SK-N-SH (cell line): ENCODE results near the gene DYNAP. TPM values are rescaled to one million over a fixed set of nuclear protein-coding genes. Genes with fewer than 3 reads are reported as not detected.

Experiments used
- CTCF ChIA-PET: fragments of 300-600, 350-600 bp; formaldehyde crosslinking; extraction: SDS; loops from one replicate; lab custom pipeline; 2021; lab: Yijun Ruan, JAX
- POLR2A ChIA-PET: fragments of 350-600 bp; sonication (Branson Sonifier 250); formaldehyde crosslinking; extraction: SDS; loops from one replicate; lab custom pipeline; 2020; ENCODE audit warnings: antibody characterized with exemption, inconsistent platforms; lab: Yijun Ruan, JAX
- DNase-seq: peaks from one replicate; pipeline ENCODE4 v3.0.0; 2012
- H2AFZ ChIP-seq: fragments of 200-600 bp; sonication (generic); 2 replicates; pipeline ENCODE4 v1.8.1; 2016; ENCODE audit warnings: antibody characterized with exemption, mild to moderate bottlenecking, low read depth
- H3F3A ChIP-seq: fragments of 200-600 bp; sonication (generic); replicated peaks from 2 replicates; pipeline ENCODE3; 2016; ENCODE audit warnings: antibody characterized with exemption, mild to moderate bottlenecking; ENCODE audit not compliant: insufficient read depth
- H3K27ac ChIP-seq, 2 experiments: fragments of 200-500 bp in 1 of 2; fragments of 200-600 bp in 1 of 2; sonication (Bioruptor generic) in 1 of 2; sonication (generic), shearing (Covaris generic) in 1 of 2; 2 replicates each; pipeline versions ENCODE4 v1.5.1 to v1.6.1; 2014 to 2016; ENCODE audit warnings: low read depth in 2 of 2, inconsistent platforms in 1 of 2, low read length in 1 of 2, mild to moderate bottlenecking in 1 of 2, mixed read lengths in 1 of 2
- H3K27me3 ChIP-seq: fragments of 200-600 bp; sonication (generic), shearing (Covaris generic); 2 replicates; pipeline ENCODE4 v1.6.1; 2016; ENCODE audit warnings: mixed run types; ENCODE audit not compliant: insufficient read depth
- H3K36me3 ChIP-seq, 2 experiments: fragments of 200-500 bp in 1 of 2; fragments of 200-600 bp in 1 of 2; sonication (Bioruptor generic) in 1 of 2; sonication (generic) in 1 of 2; replicated peaks in 1 of 2; 2 replicates each; pipeline versions ENCODE3 to v1.5.1; 2014 to 2016; ENCODE audit warnings: low read length in 1 of 2, mild to moderate bottlenecking in 1 of 2; ENCODE audit not compliant: insufficient read depth in 2 of 2, control insufficient read depth in 1 of 2
- H3K4me1 ChIP-seq, 2 experiments: fragments of 200-500 bp in 1 of 2; fragments of 200-600 bp in 1 of 2; sonication (Bioruptor generic) in 1 of 2; sonication (generic), shearing (Covaris generic) in 1 of 2; 2 replicates each; pipeline versions ENCODE4 v1.5.1 to v1.6.1; 2014 to 2016; ENCODE audit warnings: low read depth in 1 of 2, low read length in 1 of 2, mixed run types in 1 of 2; ENCODE audit not compliant: insufficient read depth in 2 of 2, control insufficient read depth in 1 of 2
- H3K4me2 ChIP-seq: fragments of 200-600 bp; sonication (generic), shearing (Covaris generic); 2 replicates; pipeline ENCODE4 v1.6.1; 2017; ENCODE audit warnings: mixed run types
- H3K4me3 ChIP-seq, 2 experiments: fragments of 200-500 bp in 1 of 2; fragments of 200-600 bp in 1 of 2; sonication (Bioruptor generic) in 1 of 2; sonication (generic), shearing (Covaris generic) in 1 of 2; 2 replicates each; pipeline versions ENCODE4 v1.5.1 to v1.8.1; 2014 to 2016; ENCODE audit warnings: low read depth in 2 of 2, inconsistent platforms in 1 of 2, low read length in 1 of 2, mild to moderate bottlenecking in 1 of 2, mixed read lengths in 1 of 2, moderate library complexity in 1 of 2
- H3K79me2 ChIP-seq: fragments of 200-600 bp; sonication (generic); 2 replicates; pipeline ENCODE4 v1.8.1; 2017; ENCODE audit warnings: mild to moderate bottlenecking; ENCODE audit not compliant: insufficient read depth
- H3K9ac ChIP-seq: fragments of 200-600 bp; sonication (generic); 2 replicates; pipeline ENCODE4 v1.6.1; 2017; ENCODE audit warnings: mixed run types
- H3K9me2 ChIP-seq: fragments of 200-600 bp; sonication (generic); 2 replicates; pipeline ENCODE4 v1.6.1; 2017; ENCODE audit warnings: mixed run types
- H3K9me3 ChIP-seq: fragments of 200-600 bp; sonication (generic); 2 replicates; pipeline ENCODE4 v1.6.1; 2017; ENCODE audit warnings: mixed run types, mild to moderate bottlenecking, moderate library complexity
- H4K20me1 ChIP-seq: fragments of 200-600 bp; sonication (generic); 2 replicates; pipeline ENCODE4 v1.6.1; 2017; ENCODE audit warnings: mild to moderate bottlenecking, mixed run types; ENCODE audit not compliant: insufficient read depth
- CHD2 ChIP-seq: fragments of 150-350 bp; IDR thresholded peaks from 2 replicates; pipeline ENCODE4 v1.6.1; 2018; ENCODE audit warnings: low read length; ENCODE audit not compliant: partially characterized antibody
- ELF1 ChIP-seq: IDR thresholded peaks from 2 replicates; pipeline ENCODE4 v1.4.0; 2012
- EZH2phosphoT487 ChIP-seq: fragments of 200-600 bp; sonication (generic); IDR thresholded peaks from 2 replicates; pipeline ENCODE4 v1.6.1; 2017; ENCODE audit warnings: low read depth, mixed run types, mild to moderate bottlenecking, antibody characterized with exemption, moderate library complexity, borderline replicate concordance
- FOXM1 ChIP-seq: IDR thresholded peaks from 2 replicates; pipeline ENCODE4 v1.4.0; 2012; ENCODE audit warnings: low read depth, mild to moderate bottlenecking
- GABPA ChIP-seq: IDR thresholded peaks from 2 replicates; pipeline ENCODE4 v1.4.0; 2012; ENCODE audit warnings: low read depth, mild to moderate bottlenecking
- GATA2 ChIP-seq: sonication (generic); formaldehyde crosslinking; IDR thresholded peaks from 2 replicates; pipeline ENCODE4 v1.5.0; 2020; ENCODE audit warnings: mild to moderate bottlenecking, missing genetic modification reagents
- IRF3 ChIP-seq: fragments of 150-350 bp; IDR thresholded peaks from 2 replicates; pipeline ENCODE4 v1.6.1; 2016; ENCODE audit warnings: mild to moderate bottlenecking, low read depth, low read length
- MEF2A ChIP-seq: IDR thresholded peaks from 2 replicates; pipeline ENCODE4 v1.4.0; 2012; ENCODE audit warnings: low read depth, borderline replicate concordance
- MXI1 ChIP-seq: IDR thresholded peaks from 2 replicates; pipeline ENCODE4 v1.6.1; 2012; ENCODE audit warnings: mild to moderate bottlenecking, low read depth, low read length, improper control_type of control experiment
- NRF1 ChIP-seq: IDR thresholded peaks from 2 replicates; pipeline ENCODE4 v1.6.1; 2012; ENCODE audit warnings: low read depth, mild to moderate bottlenecking, low read length
- POLR2AphosphoS5 ChIP-seq: IDR thresholded peaks from 2 replicates; pipeline ENCODE4 v1.6.1; 2012; ENCODE audit warnings: low read depth, low read length
- RFX5 ChIP-seq: IDR thresholded peaks from 2 replicates; pipeline ENCODE4 v1.6.1; 2012; ENCODE audit warnings: mild to moderate bottlenecking, improper control_type of control experiment, low read length
- RXRA ChIP-seq: IDR thresholded peaks from 2 replicates; pipeline ENCODE4 v1.4.0; 2012; ENCODE audit warnings: low read depth, mild to moderate bottlenecking, borderline replicate concordance
- SIN3A ChIP-seq: IDR thresholded peaks from 2 replicates; pipeline ENCODE4 v1.6.1; 2012; ENCODE audit warnings: low read depth, mild to moderate bottlenecking, low read length, moderate library complexity, borderline replicate concordance
- TEAD4 ChIP-seq: IDR thresholded peaks from 2 replicates; pipeline ENCODE4 v1.4.0; 2012; ENCODE audit warnings: mild to moderate bottlenecking, borderline replicate concordance; ENCODE audit not compliant: insufficient read depth
- YY1 ChIP-seq: IDR thresholded peaks from 2 replicates; pipeline ENCODE4 v1.4.0; 2012; ENCODE audit warnings: low read depth, mild to moderate bottlenecking
- WGBS: methylation state at CpG from one replicate; pipeline ENCODE4 v1.1.6; 2017; ENCODE audit warnings: low lambda C conversion rate; 5-methylcytosine and 5-hydroxymethylcytosine counted together
- polyA plus RNA-seq, 3 experiments: library from polyadenylated mRNA; depleted of rRNA; stranded (reverse); fragments of >200 nt; gene quantifications; 2 replicates each; pipeline ENCODE4 v1.2.3, GENCODE V29; 2012
- TF ChIP-seq, protein P1 (sequence below): IDR thresholded peaks from 2 replicates; pipeline ENCODE4 v1.4.0; 2012; ENCODE audit warnings: low read depth
- TF ChIP-seq, protein P2 (sequence below): fragments of 200-600 bp; sonication (generic); IDR thresholded peaks from 2 replicates; pipeline ENCODE4 v1.6.1; 2017; ENCODE audit warnings: antibody characterized with exemption, mild to moderate bottlenecking, moderate library complexity
- TF ChIP-seq, protein P3 (sequence below): IDR thresholded peaks from 2 replicates; pipeline ENCODE4 v1.4.0; 2012; ENCODE audit warnings: low read depth, borderline replicate concordance
- TF ChIP-seq, protein P4 (sequence below): fragments of 150-350 bp; IDR thresholded peaks from 2 replicates; pipeline ENCODE4 v1.6.1; 2017; ENCODE audit warnings: antibody characterized with exemption, low read length, low read depth, borderline replicate concordance

DYNAP gene
- polyA plus RNA-seq, 1 of the 3 experiments (the other 2 are of a cell fraction): not detected

GRCh38 chr18:54555996-54556395, 35.0 kb upstream of the DYNAP start:
- DNase-seq: no peak
- Histone ChIP-seq H3F3A (no peaks in the 10 kb centered on the region), H3K36me3 (no peaks in the 10 kb centered on the region), H3K9me2 (no peaks in the 10 kb centered on the region), H3K27ac (no peak overlapping the region), H3K4me2 (no peak overlapping the region), H3K4me1 (no peaks in the 10 kb centered on the region), H3K9me3 (peaks cover 10% of the 10 kb centered on the region; the same call in 1 of the 2 replicates), H3K4me3 (no peak overlapping the region), H3K27me3 (no peaks in the 10 kb centered on the region), H3K9ac (no peak overlapping the region), H2AFZ (no peak overlapping the region), H3K79me2 (no peaks in the 10 kb centered on the region), H4K20me1 (no peaks in the 10 kb centered on the region)
- CTCF ChIA-PET: interaction anchor here (0.9 to 2.0 kb wide), 4 partner anchors 111 to 427 kb away, joined by 3 to 8 read pairs (median 4); no protein-coding TSS in a partner anchor
- 5% methylated on average over 1 of the region's 1 CpG for WGBS
- POLR2A ChIA-PET: no interaction called here
- TF ChIP-seq, protein P1, sequence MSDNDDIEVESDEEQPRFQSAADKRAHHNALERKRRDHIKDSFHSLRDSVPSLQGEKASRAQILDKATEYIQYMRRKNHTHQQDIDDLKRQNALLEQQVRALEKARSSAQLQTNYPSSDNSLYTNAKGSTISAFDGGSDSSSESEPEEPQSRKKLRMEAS: no peak
- no peak for TF ChIP-seq NRF1
- no peak for TF ChIP-seq POLR2AphosphoS5
- TF ChIP-seq FOXM1: no peak
- TF ChIP-seq ELF1: no peak
- no peak for TF ChIP-seq RFX5
- TF ChIP-seq, protein P2, sequence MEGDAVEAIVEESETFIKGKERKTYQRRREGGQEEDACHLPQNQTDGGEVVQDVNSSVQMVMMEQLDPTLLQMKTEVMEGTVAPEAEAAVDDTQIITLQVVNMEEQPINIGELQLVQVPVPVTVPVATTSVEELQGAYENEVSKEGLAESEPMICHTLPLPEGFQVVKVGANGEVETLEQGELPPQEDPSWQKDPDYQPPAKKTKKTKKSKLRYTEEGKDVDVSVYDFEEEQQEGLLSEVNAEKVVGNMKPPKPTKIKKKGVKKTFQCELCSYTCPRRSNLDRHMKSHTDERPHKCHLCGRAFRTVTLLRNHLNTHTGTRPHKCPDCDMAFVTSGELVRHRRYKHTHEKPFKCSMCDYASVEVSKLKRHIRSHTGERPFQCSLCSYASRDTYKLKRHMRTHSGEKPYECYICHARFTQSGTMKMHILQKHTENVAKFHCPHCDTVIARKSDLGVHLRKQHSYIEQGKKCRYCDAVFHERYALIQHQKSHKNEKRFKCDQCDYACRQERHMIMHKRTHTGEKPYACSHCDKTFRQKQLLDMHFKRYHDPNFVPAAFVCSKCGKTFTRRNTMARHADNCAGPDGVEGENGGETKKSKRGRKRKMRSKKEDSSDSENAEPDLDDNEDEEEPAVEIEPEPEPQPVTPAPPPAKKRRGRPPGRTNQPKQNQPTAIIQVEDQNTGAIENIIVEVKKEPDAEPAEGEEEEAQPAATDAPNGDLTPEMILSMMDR: no peak
- TF ChIP-seq TEAD4: no peak
- no peak for TF ChIP-seq SIN3A
- no peak for TF ChIP-seq MEF2A
- no peak for TF ChIP-seq CHD2
- TF ChIP-seq YY1: no peak
- TF ChIP-seq IRF3: no peak
- TF ChIP-seq, protein P3, sequence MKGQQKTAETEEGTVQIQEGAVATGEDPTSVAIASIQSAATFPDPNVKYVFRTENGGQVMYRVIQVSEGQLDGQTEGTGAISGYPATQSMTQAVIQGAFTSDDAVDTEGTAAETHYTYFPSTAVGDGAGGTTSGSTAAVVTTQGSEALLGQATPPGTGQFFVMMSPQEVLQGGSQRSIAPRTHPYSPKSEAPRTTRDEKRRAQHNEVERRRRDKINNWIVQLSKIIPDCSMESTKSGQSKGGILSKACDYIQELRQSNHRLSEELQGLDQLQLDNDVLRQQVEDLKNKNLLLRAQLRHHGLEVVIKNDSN: no peak
- TF ChIP-seq RXRA: no peak
- TF ChIP-seq GATA2 (CRISPR knock-in tag): no peak
- no peak for TF ChIP-seq GABPA
- TF ChIP-seq, protein P4, sequence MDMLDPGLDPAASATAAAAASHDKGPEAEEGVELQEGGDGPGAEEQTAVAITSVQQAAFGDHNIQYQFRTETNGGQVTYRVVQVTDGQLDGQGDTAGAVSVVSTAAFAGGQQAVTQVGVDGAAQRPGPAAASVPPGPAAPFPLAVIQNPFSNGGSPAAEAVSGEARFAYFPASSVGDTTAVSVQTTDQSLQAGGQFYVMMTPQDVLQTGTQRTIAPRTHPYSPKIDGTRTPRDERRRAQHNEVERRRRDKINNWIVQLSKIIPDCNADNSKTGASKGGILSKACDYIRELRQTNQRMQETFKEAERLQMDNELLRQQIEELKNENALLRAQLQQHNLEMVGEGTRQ: no peak
- TF ChIP-seq MXI1: no peak
- no peak for TF ChIP-seq EZH2phosphoT487
